SK-N-SH treated with all-trans-retinoic acid at 6 μM for 48 hours (cell line): ENCODE data around the gene CLIP3.

Experiments
- ESRRG ChIP-seq: fragments of 250-450 bp; sonication (Bioruptor Pico); IDR thresholded peaks from 2 replicates; pipeline ENCODE4 v1.6.1; 2021; ENCODE audit warnings: mild to moderate bottlenecking
- TOX ChIP-seq: fragments of 250-450 bp; sonication (Bioruptor Pico); IDR thresholded peaks from 2 replicates; pipeline ENCODE4 v1.8.0; 2021; ENCODE audit warnings: mild to moderate bottlenecking, moderate library complexity, borderline replicate concordance
- ZFP3 ChIP-seq: fragments of 250-450 bp; sonication (Bioruptor Pico); IDR thresholded peaks from 2 replicates; pipeline ENCODE4 v1.5.0; 2020; ENCODE audit warnings: mild to moderate bottlenecking, moderate library complexity
- ZNF8 ChIP-seq: fragments of 450-650 bp; formaldehyde crosslinking; IDR thresholded peaks from 2 replicates; pipeline ENCODE4 v1.5.0; 2020; ENCODE audit warnings: mild to moderate bottlenecking, moderate library complexity

DNA sequence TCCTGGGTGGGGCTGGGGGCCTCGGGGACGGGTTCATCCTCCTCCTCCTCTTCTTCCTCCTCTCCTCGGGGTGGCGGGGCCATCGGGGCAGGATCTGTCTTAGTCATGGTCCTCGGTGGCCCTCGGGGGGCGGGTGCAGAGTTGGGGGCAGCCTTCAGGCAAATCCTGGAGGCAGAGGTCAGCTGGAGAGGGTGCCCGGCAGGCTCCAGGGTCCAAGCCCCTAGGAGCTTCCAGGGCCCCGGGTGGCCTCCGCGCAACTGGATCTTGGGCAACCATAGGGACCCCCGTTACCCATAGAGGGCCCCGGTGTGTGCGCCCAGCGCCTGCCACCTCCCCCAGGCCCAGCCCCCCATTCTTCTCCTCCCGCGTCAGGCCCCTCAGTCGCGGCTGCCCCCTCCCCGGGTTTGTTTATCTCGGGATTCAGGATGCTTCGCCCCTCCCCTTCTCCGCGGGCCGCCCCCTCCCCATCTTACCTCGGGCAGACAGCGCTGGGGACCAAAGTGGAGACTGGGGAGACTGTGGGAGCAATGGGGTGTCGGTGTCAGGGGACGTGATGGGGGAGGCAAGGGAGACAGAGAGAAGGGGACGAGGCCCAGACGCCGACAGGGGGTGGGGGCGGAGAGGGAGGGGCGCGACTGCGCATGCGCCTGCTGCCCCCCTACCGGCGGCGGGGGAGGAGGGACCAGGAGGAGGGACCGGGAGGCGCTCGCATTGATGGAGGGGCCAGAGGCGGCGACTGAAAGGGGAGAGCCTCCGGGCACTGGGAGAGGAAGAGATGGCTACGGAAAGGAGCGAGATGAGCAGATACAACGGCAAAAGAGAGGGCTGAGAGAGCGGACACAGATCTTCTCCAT lies at the start of gene CLIP3:
- TF ChIP-seq ZFP3 (CRISPR knock-in tag) (no peak), TOX (CRISPR knock-in tag) (no peak), ESRRG (no peak), ZNF8 (CRISPR knock-in tag) (no peak)
